ENCODE measurements around the gene OR51F1.
"Not testable (repeated sequence)": the region's sequence is repeated elsewhere in the genome, so short reads cannot be mapped to it uniquely, and the experiment has no call there.

Gene OR51F1

GRCh38 chr11:4769838-4770237 is at the start of gene OR51F1:
TSS of gene OR51F1 (minus strand) at chr11:4769938. CDS start at chr11:4769938, 0 bp downstream.
- Histone ChIP-seq H3K4me3 (no peak within 1 kb of the TSS), H3K27ac (no peak within 1 kb of the TSS)

GRCh38 chr11:4809246-4809645 is 39.5 kb upstream of the OR51F1 start:
- no peak overlapping the region for H3K4me3 ChIP-seq
- H3K27ac ChIP-seq, result no peak overlapping the region

GRCh38 chr11:4808476-4808875 is 38.7 kb upstream of the OR51F1 start:
- Histone ChIP-seq H3K4me3 (no peak overlapping the region), H3K27ac (no peak overlapping the region)

- no peak within 1 kb of the TSS for H3K4me3 ChIP-seq
- no peak within 1 kb of the TSS for H3K27ac ChIP-seq
Measured at GRCh38 chr11:4804280-4804679, 34.5 kb upstream of the OR51F1 start, which contains the start of gene OR52R1. TSS of gene OR52R1 (minus strand) at chr11:4804380. CDS start at chr11:4804380, 0 bp downstream.

GRCh38 chr11:4801316-4801715 is 31.6 kb upstream of the OR51F1 start:
- not testable (repeated sequence) for H3K4me3 ChIP-seq, H3K27ac ChIP-seq

GRCh38 chr11:4798427-4799183 is 28.9 kb upstream of the OR51F1 start:
- Histone ChIP-seq H3K4me3 (no peak overlapping the region), H3K27ac (no peak overlapping the region)

- Histone ChIP-seq H3K27ac (no peak overlapping the region), H3K4me3 (no peak overlapping the region)
Measured at GRCh38 chr11:4797206-4797605, 27.5 kb upstream of the OR51F1 start.

- H3K4me3 ChIP-seq, result no peak overlapping the region
- H3K27ac ChIP-seq, result no peak overlapping the region
Measured at GRCh38 chr11:4782454-4782853, 12.7 kb upstream of the OR51F1 start.

GRCh38 chr11:4768094-4768493 is 1.6 kb downstream of the OR51F1 start:
- no peak overlapping the region for H3K4me3 ChIP-seq
- no peak overlapping the region for H3K27ac ChIP-seq

- no peak overlapping the region for H3K4me3 ChIP-seq
- no peak overlapping the region for H3K27ac ChIP-seq
Measured at GRCh38 chr11:4766420-4767043, 3.2 kb downstream of the OR51F1 start.

- Histone ChIP-seq H3K27ac (no peak overlapping the region), H3K4me3 (no peak overlapping the region)
Measured at GRCh38 chr11:4763096-4763495, 6.6 kb downstream of the OR51F1 start.

GRCh38 chr11:4751201-4751600 is 18.5 kb downstream of the OR51F1 start:
- Histone ChIP-seq H3K27ac (no peak overlapping the region), H3K4me3 (no peak overlapping the region)

- Histone ChIP-seq H3K27ac (no peak overlapping the region), H3K4me3 (no peak overlapping the region)
Measured at GRCh38 chr11:4748438-4748837, 21.3 kb downstream of the OR51F1 start.

GRCh38 chr11:4740735-4741134 is 29.0 kb downstream of the OR51F1 start:
- H3K4me3 ChIP-seq, result no peak overlapping the region
- no peak overlapping the region for H3K27ac ChIP-seq

- no peak overlapping the region for H3K4me3 ChIP-seq
- no peak overlapping the region for H3K27ac ChIP-seq
Measured at GRCh38 chr11:4727171-4727570, 42.6 kb downstream of the OR51F1 start.

- not testable (repeated sequence) for H3K27ac ChIP-seq, H3K4me3 ChIP-seq
Measured at GRCh38 chr11:4722616-4723534, 46.9 kb downstream of the OR51F1 start.

Data from skin epidermis (tissue), 12 donors.